ENCODE data around the gene DEFB128. TPM values are rescaled to one million over a fixed set of nuclear protein-coding genes. Genes with fewer than 3 reads are reported as not detected.

The DEFB128 gene
- total and polyA plus RNA-seq, 2 donors (not counting 3 experiments of a cell fraction or from before 2014, with no cell fraction given): not detected

DNA sequence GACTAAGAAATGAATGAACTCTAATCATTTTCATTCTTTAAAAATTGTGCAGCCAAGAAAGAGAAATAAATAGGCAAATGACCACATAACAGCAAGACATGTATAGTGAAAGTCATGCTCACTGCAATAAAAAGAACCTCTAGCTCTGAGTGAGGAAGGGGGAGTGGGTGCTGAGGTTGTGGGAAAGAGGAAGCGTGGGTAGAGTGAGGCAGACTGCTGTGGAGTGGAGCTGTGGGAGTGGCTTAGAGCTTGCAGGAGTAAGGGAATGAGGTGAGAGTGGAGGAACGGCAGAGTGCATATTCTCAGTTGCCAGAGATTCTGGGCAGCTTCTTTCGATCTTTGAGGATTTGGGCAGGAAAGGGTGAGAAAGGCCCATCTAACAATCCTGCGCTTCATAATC is 48.0 kb upstream of the DEFB128 start:
- Histone ChIP-seq H3K27ac (ENCODE audit: insufficient read depth, low read depth, low read length) (no peak overlapping the region), H3K27me3 (ENCODE audit: control insufficient read depth in 2 of 2, insufficient read depth in 2 of 2, low read length in 2 of 2) (peaks cover 7 to 10% of the 10 kb centered on the region in 2 experiments), H3K4me3 (replicated peaks in 1 of 3; ENCODE audit: insufficient read depth in 1 of 3, low read depth in 1 of 3, low read length in 3 of 3) (no peak overlapping the region), H3K4me1 (ENCODE audit: control insufficient read depth, extremely low read depth, insufficient read depth, low read length) (no peaks in the 10 kb centered on the region), H2AFZ (ENCODE audit: low read depth, low read length) (no peak overlapping the region), H3K4me2 (ENCODE audit: insufficient read depth, low read length) (no peak overlapping the region), H3K9ac (replicated peaks; ENCODE audit: extremely low read depth, insufficient read depth, low read length) (no peak overlapping the region), H3K36me3 (ENCODE audit: control insufficient read depth in 2 of 2, extremely low read depth in 1 of 2, insufficient read depth in 2 of 2, low read length in 2 of 2) (no peaks in the 10 kb centered on the region), H3K79me2 (ENCODE audit: control insufficient read depth, insufficient read depth, low read length) (no peaks in the 10 kb centered on the region), H3K9me1 (replicated peaks; ENCODE audit: control insufficient read depth, extremely low read depth, insufficient read depth, low read length) (peaks cover 3% of the 10 kb centered on the region), H3K9me3 (replicated peaks; ENCODE audit: control insufficient read depth, insufficient read depth, low read length) (no peaks in the 10 kb centered on the region), H4K20me1 (replicated peaks; ENCODE audit: control insufficient read depth, extremely low read depth, insufficient read depth, low read length) (no peaks in the 10 kb centered on the region)
- FAIRE-seq: no peak
- dilution Hi-C loops (cut with MboI; ENCODE audit: extremely low pct_ligation_motif_present, low sequenced_read_pairs) (no loop called here), intact Hi-C loops (cut with micrococcal nuclease) (no loop called here)
- POLR2A ChIA-PET: no interaction called here
- BruUV-seq (replicated peaks): no TSS peak
- CTCF ChIA-PET: interaction anchor here (0.9 to 1.8 kb wide), 3 partner anchors 25 to 93 kb away, joined by 3 to 4 read pairs (median 4); no protein-coding TSS in a partner anchor
- no peak for TF ChIP-seq GATA2 (IDR thresholded peaks at IDR 0.05; ENCODE audit: insufficient read depth, insufficient read length, low read depth, low read length)
- no peak for TF ChIP-seq POLR2A (IDR thresholded peaks at IDR 0.05; ENCODE audit: low read depth, low read length)
- TF ChIP-seq FOS (IDR thresholded peaks at IDR 0.05; ENCODE audit: borderline replicate concordance, insufficient read depth, low read length): no peak
- no peak for TF ChIP-seq POLR2AphosphoS5 (IDR thresholded peaks at IDR 0.05; ENCODE audit: insufficient read depth, low read depth, low read length)
- TF ChIP-seq, protein P1, sequence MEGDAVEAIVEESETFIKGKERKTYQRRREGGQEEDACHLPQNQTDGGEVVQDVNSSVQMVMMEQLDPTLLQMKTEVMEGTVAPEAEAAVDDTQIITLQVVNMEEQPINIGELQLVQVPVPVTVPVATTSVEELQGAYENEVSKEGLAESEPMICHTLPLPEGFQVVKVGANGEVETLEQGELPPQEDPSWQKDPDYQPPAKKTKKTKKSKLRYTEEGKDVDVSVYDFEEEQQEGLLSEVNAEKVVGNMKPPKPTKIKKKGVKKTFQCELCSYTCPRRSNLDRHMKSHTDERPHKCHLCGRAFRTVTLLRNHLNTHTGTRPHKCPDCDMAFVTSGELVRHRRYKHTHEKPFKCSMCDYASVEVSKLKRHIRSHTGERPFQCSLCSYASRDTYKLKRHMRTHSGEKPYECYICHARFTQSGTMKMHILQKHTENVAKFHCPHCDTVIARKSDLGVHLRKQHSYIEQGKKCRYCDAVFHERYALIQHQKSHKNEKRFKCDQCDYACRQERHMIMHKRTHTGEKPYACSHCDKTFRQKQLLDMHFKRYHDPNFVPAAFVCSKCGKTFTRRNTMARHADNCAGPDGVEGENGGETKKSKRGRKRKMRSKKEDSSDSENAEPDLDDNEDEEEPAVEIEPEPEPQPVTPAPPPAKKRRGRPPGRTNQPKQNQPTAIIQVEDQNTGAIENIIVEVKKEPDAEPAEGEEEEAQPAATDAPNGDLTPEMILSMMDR (IDR thresholded peaks at IDR 0.05; ENCODE audit: extremely low read depth in 1 of 2, insufficient read depth in 1 of 2, low read depth in 1 of 2, low read length in 2 of 2): no peak
- no peak for DNase-seq (ENCODE audit: low read depth, low spot score)

DNA sequence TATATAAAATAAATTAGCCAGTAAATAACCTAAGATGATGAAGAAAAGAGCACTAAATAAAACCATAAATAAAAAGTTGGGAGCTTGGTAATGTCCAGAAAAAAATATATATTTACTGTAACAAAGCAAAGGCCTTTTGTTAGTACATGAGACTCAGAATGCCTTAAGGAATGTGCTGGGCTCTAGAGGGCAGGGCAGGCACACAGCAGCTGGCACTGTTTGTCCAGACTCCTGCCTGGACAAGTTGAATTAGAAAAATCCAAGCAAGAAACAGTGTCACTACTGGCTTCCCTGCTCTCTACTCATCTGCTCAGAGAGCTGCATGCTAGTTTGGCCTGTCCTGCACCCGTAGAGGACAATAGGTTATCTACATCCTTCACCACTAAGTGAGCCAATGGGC is 46.4 kb upstream of the DEFB128 start:
- Histone ChIP-seq H3K4me3 (replicated peaks in 1 of 3; ENCODE audit: insufficient read depth in 1 of 3, low read depth in 1 of 3, low read length in 3 of 3) (no peak overlapping the region), H3K79me2 (ENCODE audit: control insufficient read depth, insufficient read depth, low read length) (no peaks in the 10 kb centered on the region), H3K4me2 (ENCODE audit: insufficient read depth, low read length) (no peak overlapping the region), H3K27ac (ENCODE audit: insufficient read depth, low read depth, low read length) (no peak overlapping the region), H3K9ac (replicated peaks; ENCODE audit: extremely low read depth, insufficient read depth, low read length) (no peak overlapping the region), H3K36me3 (ENCODE audit: control insufficient read depth in 2 of 2, extremely low read depth in 1 of 2, insufficient read depth in 2 of 2, low read length in 2 of 2) (no peaks in the 10 kb centered on the region), H4K20me1 (replicated peaks; ENCODE audit: control insufficient read depth, extremely low read depth, insufficient read depth, low read length) (no peaks in the 10 kb centered on the region), H3K9me1 (replicated peaks; ENCODE audit: control insufficient read depth, extremely low read depth, insufficient read depth, low read length) (no peaks in the 10 kb centered on the region), H3K9me3 (replicated peaks; ENCODE audit: control insufficient read depth, insufficient read depth, low read length) (no peaks in the 10 kb centered on the region), H3K4me1 (ENCODE audit: control insufficient read depth, extremely low read depth, insufficient read depth, low read length) (no peaks in the 10 kb centered on the region), H2AFZ (ENCODE audit: low read depth, low read length) (no peak overlapping the region), H3K27me3 (ENCODE audit: control insufficient read depth in 2 of 2, insufficient read depth in 2 of 2, low read length in 2 of 2) (peaks cover 0 to 4% of the 10 kb centered on the region in 2 experiments)
- no TSS peak for BruUV-seq (replicated peaks)
- dilution Hi-C loops (cut with MboI; ENCODE audit: extremely low pct_ligation_motif_present, low sequenced_read_pairs): no loop called here
- FAIRE-seq (no peak), DNase-seq (ENCODE audit: low read depth, low spot score) (peak; percentile 16)
- CTCF ChIA-PET: interaction anchor here (0.6 to 1.8 kb wide), 7 partner anchors 8 to 503 kb away, joined by 3 to 7 read pairs (median 3); no protein-coding TSS in a partner anchor
- POLR2A ChIA-PET: no interaction called here
- TF ChIP-seq, protein P1 (IDR thresholded peaks at IDR 0.05; ENCODE audit: extremely low read depth in 1 of 2, insufficient read depth in 1 of 2, low read depth in 1 of 2, low read length in 2 of 2): peak in 1 of 2 donors; percentile 21
- no peak for TF ChIP-seq GATA2 (IDR thresholded peaks at IDR 0.05; ENCODE audit: insufficient read depth, insufficient read length, low read depth, low read length)
- intact Hi-C loops (cut with micrococcal nuclease): no loop called here

Data from endothelial cell of umbilical vein (primary cell).